Right cardiac atrium (tissue), 5 donors: ENCODE results near the gene THADA. TPM values are rescaled to one million over a fixed set of nuclear protein-coding genes. Genes with fewer than 3 reads are reported as not detected.

Experiments used
- ATAC-seq, 2 donors: fragments of 200-7000 bp; cut with Tn5 transposase; one replicate each; pipeline versions ENCODE4 v1.8.0 to v1.9.1; 2020; ENCODE audit warnings: moderate library complexity in 2 of 2, mild to moderate bottlenecking in 1 of 2
- DNase-seq, 3 donors: peaks; one replicate each; pipeline ENCODE4 v3.0.0-alpha.2; 2020
- H3K27ac ChIP-seq: one replicate; pipeline ENCODE4 v1.5.1; 2013; ENCODE audit warnings: mild to moderate bottlenecking, low read length, control low read depth, moderate library complexity
- H3K27me3 ChIP-seq: one replicate; pipeline ENCODE4 v1.6.1; 2013; ENCODE audit not compliant: control insufficient read depth, insufficient read depth
- H3K4me1 ChIP-seq: one replicate; pipeline ENCODE4 v1.6.1; 2013; ENCODE audit warnings: low read length; ENCODE audit not compliant: control insufficient read depth, insufficient read depth
- H3K4me3 ChIP-seq: one replicate; pipeline ENCODE4 v1.5.1; 2013; ENCODE audit warnings: low read length, control low read depth
- H3K9me3 ChIP-seq: one replicate; pipeline ENCODE4 v1.6.1; 2013; ENCODE audit warnings: low read length; ENCODE audit not compliant: control insufficient read depth
- WGBS: extraction: QIAGEN DNeasy Blood & Tissue Kit; methylation state at CpG from one replicate; pipeline ENCODE4 v1.1.7; 2013; 5-methylcytosine and 5-hydroxymethylcytosine counted together
- intact Hi-C, 4 donors: fragments of 100-400 bp; cut with DNase I; formaldehyde crosslinking; loops; one replicate each; pipeline versions ENCODE4 v1.11.0 to v1.14.0; 2022 to 2023
- polyA plus RNA-seq: library from polyadenylated mRNA; stranded (reverse); fragments of 200-250 nt; gene quantifications from one replicate; pipeline ENCODE4 v1.2.3, GENCODE V29; 2013
- total RNA-seq, 4 donors: library from RNA; stranded (reverse); fragmentation: NEBNext Ultra II Directional; extraction: Animal tissue kit (Norgen Biotek cat#: 25700); gene quantifications; one replicate each; pipeline ENCODE4 v1.2.1, GENCODE V29; 2021
- donor health status: healthy with polysubstance abuse.
- donor health status: DM: no; HTN: yes; CAD: no.
- donor health status: DM: no; HTN: no; CAD: no.
- donor health status: DM: no; HTN: yes; CAD: no; lungs with severe emphysema.
- donor health status: DM: yes; HTN: yes; CAD: no.

The THADA gene
- total and polyA plus RNA-seq, 5 donors = 10.6 to 20.7 (median 19.8) TPM

DNA sequence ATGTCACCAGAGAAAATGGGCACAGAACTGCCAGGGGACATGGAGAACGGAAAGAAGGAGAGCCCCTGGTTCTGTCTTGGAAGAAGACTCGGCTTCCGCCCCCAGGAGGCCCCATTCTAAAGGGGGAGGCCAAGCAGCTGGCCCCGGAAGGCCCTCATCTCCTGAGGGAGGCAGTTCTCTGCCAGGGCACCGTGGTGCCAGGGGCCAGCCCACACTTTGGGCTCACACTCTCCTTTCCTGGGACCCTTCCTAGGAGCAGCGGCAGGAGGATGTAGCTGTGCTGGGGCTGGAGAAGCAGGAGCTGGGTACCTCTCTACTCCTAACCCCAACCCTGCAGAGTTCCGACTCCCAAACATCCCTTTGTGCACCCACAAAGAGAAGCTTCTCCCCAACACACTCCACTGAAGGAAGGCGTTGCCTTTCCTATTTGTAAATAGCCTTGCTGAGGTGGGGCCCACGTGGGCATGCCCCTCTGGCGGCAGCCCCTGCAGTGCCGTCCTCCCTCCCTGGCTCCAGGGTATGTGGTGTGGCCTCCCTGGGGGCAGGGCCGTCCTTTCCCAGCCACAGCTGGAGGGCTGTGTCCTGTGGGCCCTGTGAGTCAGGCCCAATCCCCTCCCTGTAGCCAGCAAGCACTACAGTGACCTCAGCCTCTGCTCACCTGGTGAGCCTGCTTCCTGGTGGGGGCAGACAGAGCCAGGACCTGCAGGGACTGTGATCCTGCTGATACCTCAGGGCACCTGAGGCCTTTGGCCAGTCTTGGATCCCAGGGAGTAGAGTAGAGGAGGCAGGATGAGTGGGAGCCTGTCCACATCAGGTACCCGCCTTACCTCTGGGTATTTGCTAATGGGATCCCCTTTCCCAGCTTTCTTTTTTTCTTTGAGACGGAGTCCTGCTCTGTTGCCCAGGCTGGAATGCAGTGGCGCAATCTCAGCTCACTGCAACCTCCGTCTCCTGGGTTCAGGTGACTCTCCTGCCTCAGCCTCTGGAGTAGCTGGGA lies 396.0 kb downstream of the THADA start:
- Histone ChIP-seq H3K9me3 (no peaks in the 10 kb centered on the region), H3K4me3 (no peak overlapping the region), H3K27me3 (no peaks in the 10 kb centered on the region), H3K27ac (no peak overlapping the region), H3K4me1 (no peaks in the 10 kb centered on the region)
- intact Hi-C loops = no loop called here
- DNase-seq (peak in 1 of 3 donors; percentile 34), ATAC-seq (peak in 1 of 2 donors; percentile 18)
- 82% methylated on average over 16 of the region's 16 CpGs for WGBS

DNA sequence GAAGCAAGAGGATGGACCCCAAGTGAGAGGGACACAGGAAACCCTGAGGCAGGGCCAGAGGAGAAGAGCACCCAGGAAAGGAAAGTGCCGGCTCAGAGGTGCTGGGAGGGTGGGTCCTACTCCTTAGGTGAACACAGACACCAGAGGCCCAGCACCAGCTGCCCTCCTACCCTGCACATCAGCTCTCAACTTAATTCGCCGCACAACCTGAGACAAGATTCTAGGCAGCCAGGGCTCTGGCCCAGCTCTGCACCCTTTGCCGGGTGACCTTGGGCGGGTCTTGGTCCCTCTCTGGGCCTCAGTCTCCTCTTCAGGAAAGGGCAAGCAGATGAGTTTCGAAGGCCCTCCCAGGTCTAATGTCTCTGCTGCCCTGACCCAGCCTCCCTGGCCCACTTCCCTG lies 397.6 kb downstream of the THADA start:
- Histone ChIP-seq H3K9me3 (no peaks in the 10 kb centered on the region), H3K4me3 (no peak overlapping the region), H3K27me3 (no peaks in the 10 kb centered on the region), H3K4me1 (no peaks in the 10 kb centered on the region), H3K27ac (no peak overlapping the region)
- intact Hi-C loops = no loop called here
- ATAC-seq (no peak), DNase-seq (peak in 1 of 3 donors; percentile 14)
- WGBS = 97% methylated on average over 6 of the region's 6 CpGs

DNA sequence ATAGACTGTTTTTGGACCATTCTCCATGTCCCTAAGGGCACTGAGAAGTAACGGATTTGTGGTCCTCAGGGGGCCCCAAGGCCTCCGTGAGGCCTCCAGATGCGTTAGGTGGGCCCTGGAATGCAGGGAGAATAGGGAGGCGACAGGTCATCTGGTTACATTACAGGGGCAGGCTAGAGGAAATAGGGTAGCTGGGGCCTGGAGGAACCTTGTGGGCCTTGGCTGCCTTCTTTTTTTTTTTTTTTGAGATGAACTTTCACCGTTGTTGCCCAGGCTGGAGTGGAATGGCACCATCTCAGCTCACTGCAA lies 398.3 kb downstream of the THADA start:
- no peak overlapping the region for H3K27ac ChIP-seq
- no peaks in the 10 kb centered on the region for H3K9me3 ChIP-seq
- intact Hi-C loops = no loop called here
- no peaks in the 10 kb centered on the region for H3K27me3 ChIP-seq
- WGBS = 92% methylated on average over 5 of the region's 5 CpGs
- DNase-seq = no peak
- no peak overlapping the region for H3K4me3 ChIP-seq
- no peak for ATAC-seq
- H3K4me1 ChIP-seq = no peaks in the 10 kb centered on the region

DNA sequence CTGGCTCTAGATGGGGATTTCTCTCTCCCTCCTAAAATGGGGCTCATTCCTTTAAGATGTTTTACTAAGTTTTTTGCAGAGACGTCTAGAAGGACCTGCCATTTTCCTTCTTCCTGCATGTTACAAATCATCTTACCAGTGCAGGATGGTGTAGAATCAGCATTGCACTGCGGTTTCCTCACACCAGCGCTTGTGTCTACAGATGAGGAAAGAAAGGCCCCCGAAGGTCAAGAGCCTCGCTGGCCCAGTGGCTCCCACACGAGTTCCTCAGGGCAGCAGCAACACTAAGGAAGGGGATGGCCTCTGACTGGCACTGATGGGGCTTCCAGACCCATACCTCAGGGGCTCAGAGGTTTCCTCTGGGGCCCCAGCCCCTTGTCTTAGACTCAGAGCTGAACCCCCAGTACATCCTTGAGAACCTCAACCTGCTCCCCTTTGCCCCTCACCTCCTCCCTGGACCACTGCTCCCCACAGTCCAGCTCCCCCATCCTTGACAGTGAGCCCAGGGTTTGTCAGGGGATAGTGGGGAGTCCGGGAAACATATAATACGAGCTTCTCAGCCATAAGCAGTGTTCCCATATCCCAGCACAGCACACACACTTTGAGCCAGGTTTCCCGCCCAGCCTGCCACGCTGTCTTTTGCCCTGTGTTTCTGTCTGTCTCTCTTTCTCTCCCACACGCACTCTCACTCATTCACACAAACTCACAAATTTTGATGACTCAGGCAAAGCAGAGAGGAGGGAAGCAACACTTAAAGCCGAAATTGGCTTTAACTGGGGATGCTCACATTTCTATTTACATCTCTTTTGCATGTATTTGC lies 398.9 kb downstream of the THADA start:
- H3K4me1 ChIP-seq = no peaks in the 10 kb centered on the region
- intact Hi-C loops = no loop called here
- ATAC-seq = no peak
- peak in 1 of 3 donors; percentile 16 for DNase-seq
- H3K27me3 ChIP-seq = no peaks in the 10 kb centered on the region
- no peak overlapping the region for H3K4me3 ChIP-seq
- no peaks in the 10 kb centered on the region for H3K9me3 ChIP-seq
- no peak overlapping the region for H3K27ac ChIP-seq
- 77% methylated on average over 12 of the region's 12 CpGs for WGBS

DNA sequence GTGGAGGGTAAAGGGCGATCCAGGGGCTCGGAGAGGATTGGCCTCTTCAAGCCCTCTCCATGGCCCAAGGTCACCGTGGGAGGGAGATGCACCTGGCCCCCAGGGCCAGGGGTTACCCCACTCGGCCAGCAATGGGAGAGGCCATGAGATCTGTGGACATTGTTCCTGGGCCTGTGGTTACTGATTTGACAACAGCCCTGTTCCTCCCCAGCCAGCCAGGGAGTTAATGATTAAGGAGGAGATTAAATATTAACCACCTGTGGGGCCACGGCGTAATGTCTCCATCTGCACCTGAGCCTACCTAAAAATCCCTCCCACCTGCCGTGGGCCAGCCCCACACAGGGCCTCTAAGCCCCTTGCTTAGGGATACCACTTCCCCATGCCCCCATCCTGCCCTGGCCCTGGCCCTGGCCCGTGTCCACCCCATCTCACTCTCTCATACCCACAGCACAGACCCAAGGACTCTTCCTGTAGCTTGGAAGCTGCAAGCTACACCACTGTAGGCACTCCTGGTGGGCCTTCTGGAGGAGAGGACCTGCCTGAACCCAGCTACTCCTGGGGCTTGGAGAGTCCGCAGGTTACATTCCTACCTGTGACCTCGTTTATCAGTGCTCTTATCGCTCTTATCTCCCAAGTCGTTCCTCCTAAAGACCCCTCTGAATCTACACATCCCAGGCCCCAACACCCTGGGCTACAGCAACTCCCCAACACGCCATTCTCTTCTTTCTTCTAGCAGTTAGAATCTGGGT lies 401.5 kb downstream of the THADA start:
- DNase-seq = peak in 1 of 3 donors; percentile 20
- 80% methylated on average over 13 of the region's 13 CpGs for WGBS
- intact Hi-C loops = no loop called here
- no peaks in the 10 kb centered on the region for H3K9me3 ChIP-seq
- no peak overlapping the region for H3K27ac ChIP-seq
- H3K4me1 ChIP-seq = no peaks in the 10 kb centered on the region
- ATAC-seq = peak; percentile 8 to 10
- no peaks in the 10 kb centered on the region for H3K27me3 ChIP-seq
- no peak overlapping the region for H3K4me3 ChIP-seq

DNA sequence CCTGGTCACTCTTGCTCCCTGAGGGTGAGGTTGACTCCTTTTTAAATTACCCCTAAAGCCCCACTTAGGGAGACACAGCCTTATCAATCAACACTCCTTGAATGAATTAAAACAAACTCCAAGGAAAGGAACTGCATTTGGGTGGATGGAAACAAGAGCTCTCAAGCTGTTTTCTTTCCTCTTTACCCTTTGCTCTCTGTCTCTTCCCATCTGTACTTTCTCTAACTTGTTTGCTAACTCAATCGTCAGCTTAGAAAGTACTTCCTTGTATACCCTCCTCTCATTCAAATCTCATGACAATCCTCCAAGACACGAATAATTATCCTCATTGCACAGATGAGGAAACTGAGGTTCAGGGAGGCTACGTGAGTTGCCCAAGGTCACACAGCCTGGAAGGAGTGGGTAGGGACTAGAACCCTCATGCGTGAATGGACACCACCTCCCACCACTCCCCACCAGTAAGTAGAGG lies 402.2 kb downstream of the THADA start:
- no peak for DNase-seq
- Histone ChIP-seq H3K27ac (no peak overlapping the region), H3K27me3 (no peaks in the 10 kb centered on the region), H3K4me3 (no peak overlapping the region), H3K9me3 (no peaks in the 10 kb centered on the region), H3K4me1 (no peaks in the 10 kb centered on the region)
- no peak for ATAC-seq
- WGBS = 84% methylated on average over 4 of the region's 4 CpGs
- intact Hi-C loops = no loop called here

DNA sequence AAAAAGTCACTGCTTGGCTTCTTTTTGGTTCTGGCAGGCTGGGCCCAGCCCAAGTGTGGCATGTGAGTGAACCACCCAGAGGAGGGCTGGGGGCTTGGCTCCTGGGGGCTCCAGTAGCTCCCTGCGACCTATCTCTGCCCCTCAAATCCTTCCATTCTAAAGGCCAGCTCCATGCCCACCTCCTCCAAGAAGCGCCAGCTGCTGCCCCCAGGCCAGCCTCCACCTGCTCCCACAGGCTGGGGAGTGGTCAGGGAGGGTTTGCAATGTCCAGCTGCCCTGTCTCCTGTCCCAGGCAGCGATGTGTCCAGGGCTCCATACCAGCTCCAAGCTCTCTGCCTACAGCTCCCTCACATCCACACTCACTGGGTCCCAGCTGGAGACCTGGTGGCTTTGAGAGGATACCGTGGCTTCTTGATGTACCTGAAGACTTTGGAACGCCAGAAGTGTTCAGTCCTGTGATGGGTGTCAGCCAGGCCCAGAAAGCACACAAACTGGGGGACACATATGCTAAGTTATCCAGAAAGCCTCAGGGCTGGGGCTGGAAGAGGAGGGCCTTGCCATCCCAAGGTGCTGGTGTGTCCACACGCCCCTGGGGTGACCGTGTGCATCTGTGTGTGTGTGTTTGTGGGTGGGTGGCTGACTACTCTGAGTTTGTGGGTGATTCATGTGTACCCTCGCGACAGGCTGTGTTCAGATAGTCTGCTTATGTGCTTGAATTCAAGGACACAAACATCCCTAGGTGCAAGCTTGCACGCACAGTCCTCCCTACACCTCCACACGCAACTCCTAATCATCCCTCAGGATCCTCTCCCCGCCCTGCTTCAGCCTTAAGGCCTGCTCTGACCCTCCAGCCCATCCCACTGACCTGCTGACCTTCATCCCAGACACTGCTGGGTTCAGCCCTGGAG lies 402.8 kb downstream of the THADA start:
- DNase-seq (peak in 1 of 3 donors; percentile 36), ATAC-seq (no peak)
- Histone ChIP-seq H3K9me3 (no peaks in the 10 kb centered on the region), H3K27me3 (no peaks in the 10 kb centered on the region), H3K4me1 (no peaks in the 10 kb centered on the region), H3K4me3 (no peak overlapping the region), H3K27ac (no peak overlapping the region)
- 92% methylated on average over 12 of the region's 12 CpGs for WGBS
- intact Hi-C loops = no loop called here

DNA sequence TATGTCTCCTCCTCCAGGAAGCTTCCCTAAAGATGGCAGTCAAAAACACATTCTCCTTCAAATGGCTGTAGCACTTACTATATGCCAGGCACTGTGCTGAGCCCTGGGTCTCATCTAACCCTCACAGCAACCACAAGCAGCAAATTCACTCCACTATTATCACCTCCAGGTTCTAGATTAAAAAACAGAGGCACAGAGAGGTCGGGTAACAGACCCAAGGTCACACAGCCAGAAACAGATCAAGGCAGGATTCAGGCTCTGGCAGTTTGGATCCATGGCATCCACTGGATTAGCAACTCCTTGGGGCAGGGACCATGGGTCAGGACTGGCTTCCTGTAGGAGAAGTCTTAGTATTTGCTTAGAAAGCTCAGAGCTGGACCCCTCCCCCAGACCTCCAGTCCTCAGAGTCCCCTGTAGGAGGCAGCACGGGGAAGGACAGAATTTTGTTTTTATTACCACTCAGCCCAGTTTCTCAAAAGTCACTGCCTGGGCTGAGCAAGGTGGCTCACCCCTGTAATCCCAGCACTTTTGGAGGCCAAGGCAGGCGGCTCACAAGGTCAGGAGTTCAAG lies 403.8 kb downstream of the THADA start:
- Histone ChIP-seq H3K4me3 (no peak overlapping the region), H3K27me3 (no peaks in the 10 kb centered on the region), H3K27ac (no peak overlapping the region), H3K9me3 (no peaks in the 10 kb centered on the region), H3K4me1 (no peaks in the 10 kb centered on the region)
- ATAC-seq (no peak), DNase-seq (peak in 1 of 3 donors; percentile 22)
- 91% methylated on average over 3 of the region's 3 CpGs for WGBS
- intact Hi-C loops = no loop called here

DNA sequence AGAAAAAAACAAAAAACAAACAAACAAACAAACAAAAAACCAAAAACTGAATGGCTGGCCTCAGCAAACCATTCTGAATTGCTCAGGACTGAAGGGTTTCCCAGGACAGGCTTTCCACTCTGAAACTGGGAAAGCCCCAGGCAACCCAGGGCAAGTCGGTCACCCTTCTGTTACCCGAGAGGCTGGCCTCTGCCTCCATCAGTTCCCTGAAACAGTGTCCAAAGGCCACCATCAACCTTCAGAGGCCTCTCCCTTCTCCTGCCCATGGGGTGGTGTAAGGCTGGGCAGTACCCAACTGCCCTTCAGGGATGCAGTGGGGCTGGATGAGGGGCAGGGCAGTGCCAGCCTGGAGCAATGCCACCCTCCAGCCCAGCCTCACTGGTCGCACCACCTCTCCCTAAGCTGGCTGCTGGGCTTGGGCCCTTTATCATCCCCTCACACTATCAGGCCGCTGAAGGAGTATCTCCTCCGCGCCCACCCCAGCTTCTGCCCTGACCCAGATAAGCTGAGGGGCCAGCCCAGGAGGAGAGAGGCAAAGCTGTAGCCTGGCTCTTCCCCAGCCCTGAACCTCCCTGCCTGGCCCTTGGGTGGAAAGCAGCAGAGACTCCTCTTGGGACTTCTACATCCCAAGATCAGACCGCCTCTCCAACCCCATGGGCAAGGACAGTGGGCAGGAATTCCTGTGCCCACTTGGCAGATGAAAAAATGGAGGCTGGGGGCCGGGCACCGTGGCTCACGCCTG lies 405.4 kb downstream of the THADA start:
- no peak for ATAC-seq
- 79% methylated on average over 10 of the region's 10 CpGs for WGBS
- Histone ChIP-seq H3K27me3 (no peaks in the 10 kb centered on the region), H3K27ac (no peak overlapping the region), H3K4me1 (no peaks in the 10 kb centered on the region), H3K9me3 (no peaks in the 10 kb centered on the region), H3K4me3 (no peak overlapping the region)
- intact Hi-C loops = no loop called here
- peak in 1 of 3 donors; percentile 38 for DNase-seq
